Upper lobe of left lung (tissue), 6 donors: ENCODE data around the gene MYO3B. TPM values are rescaled to one million over a fixed set of nuclear protein-coding genes. Genes with fewer than 3 reads are reported as not detected.
"Not testable (repeated sequence)": the region's sequence is repeated elsewhere in the genome, so short reads cannot be mapped to it uniquely, and the experiment has no call there.

ENCODE experiments used
- ATAC-seq, 2 donors: fragments of 200-7000 bp; cut with Tn5 transposase; one replicate each; pipeline ENCODE4 v1.9.1; 2022; ENCODE audit warnings: mild to moderate bottlenecking in 2 of 2, moderate library complexity in 2 of 2; ENCODE audit not compliant: low FRiP score in 2 of 2
- DNase-seq, 2 donors: peaks; one replicate each; pipeline ENCODE4 v3.0.0-alpha.2; 2019 to 2020
- H3K27ac ChIP-seq, 4 donors: fragments of 200-600 bp; sonication (generic); one replicate each; pipeline ENCODE4 v1.5.1; 2016 to 2019
- H3K27me3 ChIP-seq, 4 donors: fragments of 200-600 bp; sonication (generic); one replicate each; pipeline ENCODE4 v1.5.1; 2017 to 2019
- H3K36me3 ChIP-seq, 4 donors: fragments of 200-600 bp; sonication (generic); one replicate each; pipeline ENCODE4 v1.5.1; 2016 to 2019
- H3K4me1 ChIP-seq, 4 donors: fragments of 200-600 bp; sonication (generic); one replicate each; pipeline ENCODE4 v1.5.1; 2018 to 2019
- H3K4me3 ChIP-seq, 4 donors: fragments of 200-600 bp; sonication (generic); one replicate each; pipeline ENCODE4 v1.5.1; 2017 to 2019; ENCODE audit warnings: mild to moderate bottlenecking in 2 of 4, moderate library complexity in 1 of 4
- H3K9me3 ChIP-seq, 4 donors: fragments of 200-600 bp; sonication (generic); one replicate each; pipeline ENCODE4 v1.5.1; 2018 to 2019
- EP300 ChIP-seq, 4 donors: sonication (generic); formaldehyde crosslinking; IDR thresholded peaks; one replicate each; pipeline ENCODE4 v1.5.1; 2017; ENCODE audit warnings: antibody characterized with exemption in 4 of 4, control low read depth in 2 of 4
- POLR2A ChIP-seq, 4 donors: fragments of 450-650 bp; IDR thresholded peaks; one replicate each; pipeline ENCODE4 v1.5.1; 2016 to 2017; ENCODE audit warnings: antibody characterized with exemption in 4 of 4, mild to moderate bottlenecking in 2 of 4
- POLR2AphosphoS5 ChIP-seq, 2 donors: sonication (generic); formaldehyde crosslinking; IDR thresholded peaks; one replicate each; pipeline ENCODE4 v1.5.1; 2017; ENCODE audit warnings: antibody characterized with exemption in 2 of 2
- WGBS, 2 donors: methylation state at CpG; one replicate each; pipeline ENCODE4 v1.1.5; 2017 to 2018; 5-methylcytosine and 5-hydroxymethylcytosine counted together
- total RNA-seq, 6 donors: library from RNA; depleted of rRNA in 4 of 6; stranded (reverse); fragments of >200 nt in 4 of 6; gene quantifications; one replicate each; pipeline versions ENCODE4 v1.1.0 to v1.2.1, GENCODE V29; 2016 to 2021
- TF ChIP-seq, protein P1 (sequence below), 6 experiments: fragments of 450-650 bp in 4 of 6; fragments of 200-600 bp in 2 of 6; sonication (generic) in 2 of 6; IDR thresholded peaks; one replicate each; pipeline ENCODE4 v1.5.1; 2016 to 2019; ENCODE audit warnings: antibody characterized with exemption in 6 of 6
- donor health status: DM: no; HTN: no; CAD: no; lungs with moderate emphysema.
- donor health status: DM: no; HTN: yes; CAD: no; lungs with severe emphysema.

The MYO3B gene
- total RNA-seq, 6 donors from 2014 or later, result 0.09 to 0.20 (median 0.13) TPM; not detected in 3

- Histone ChIP-seq H3K27ac (no peak overlapping the region), H3K27me3 (no peaks in the 10 kb centered on the region), H3K9me3 (no peaks in the 10 kb centered on the region), H3K36me3 (no peaks in the 10 kb centered on the region), H3K4me1 (no peaks in the 10 kb centered on the region), H3K4me3 (no peak overlapping the region)
- TF ChIP-seq, protein P1, sequence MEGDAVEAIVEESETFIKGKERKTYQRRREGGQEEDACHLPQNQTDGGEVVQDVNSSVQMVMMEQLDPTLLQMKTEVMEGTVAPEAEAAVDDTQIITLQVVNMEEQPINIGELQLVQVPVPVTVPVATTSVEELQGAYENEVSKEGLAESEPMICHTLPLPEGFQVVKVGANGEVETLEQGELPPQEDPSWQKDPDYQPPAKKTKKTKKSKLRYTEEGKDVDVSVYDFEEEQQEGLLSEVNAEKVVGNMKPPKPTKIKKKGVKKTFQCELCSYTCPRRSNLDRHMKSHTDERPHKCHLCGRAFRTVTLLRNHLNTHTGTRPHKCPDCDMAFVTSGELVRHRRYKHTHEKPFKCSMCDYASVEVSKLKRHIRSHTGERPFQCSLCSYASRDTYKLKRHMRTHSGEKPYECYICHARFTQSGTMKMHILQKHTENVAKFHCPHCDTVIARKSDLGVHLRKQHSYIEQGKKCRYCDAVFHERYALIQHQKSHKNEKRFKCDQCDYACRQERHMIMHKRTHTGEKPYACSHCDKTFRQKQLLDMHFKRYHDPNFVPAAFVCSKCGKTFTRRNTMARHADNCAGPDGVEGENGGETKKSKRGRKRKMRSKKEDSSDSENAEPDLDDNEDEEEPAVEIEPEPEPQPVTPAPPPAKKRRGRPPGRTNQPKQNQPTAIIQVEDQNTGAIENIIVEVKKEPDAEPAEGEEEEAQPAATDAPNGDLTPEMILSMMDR (IDR thresholded peaks at IDR 0.05), result no peak
- no peak for TF ChIP-seq EP300 (IDR thresholded peaks at IDR 0.05)
- TF ChIP-seq POLR2A (IDR thresholded peaks at IDR 0.05), result no peak
- no peak for TF ChIP-seq POLR2AphosphoS5 (IDR thresholded peaks at IDR 0.05)
- ATAC-seq (no peak), DNase-seq (no peak)
- 95 to 97% methylated on average over 2 of the region's 2 CpGs for WGBS, 2 donors
These were observed 492.7 kb downstream of the MYO3B start for GRCh38 chr2:170670651-170671050.

- WGBS, 2 donors, result 86 to 92% methylated on average over 9 of the region's 9 CpGs
- ATAC-seq, result no peak
These were observed 493.1 kb downstream of the MYO3B start for GRCh38 chr2:170671079-170671478.

DNA sequence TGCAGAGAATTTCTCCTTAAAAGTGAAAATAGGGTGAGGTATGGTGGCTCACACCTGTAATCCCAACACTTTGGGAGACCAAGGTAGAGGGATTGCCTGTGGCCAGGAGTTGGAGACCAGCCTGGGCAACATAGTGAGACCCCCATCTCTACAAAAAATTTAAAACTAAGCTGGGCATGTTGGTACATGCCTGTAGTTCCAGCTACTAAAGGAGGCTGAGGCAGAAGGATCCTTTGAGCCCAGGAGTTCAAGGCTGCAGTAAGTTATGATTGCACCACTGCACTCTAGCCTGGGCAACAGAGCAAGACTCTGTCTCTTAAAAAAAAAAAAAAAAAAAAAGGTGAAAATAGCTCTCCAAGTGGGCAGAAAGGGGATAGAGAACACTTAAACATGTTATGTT, 496.3 kb downstream of the MYO3B start:
- ATAC-seq, H3K9me3 ChIP-seq, H3K4me3 ChIP-seq, H3K36me3 ChIP-seq, DNase-seq, H3K27me3 ChIP-seq, H3K4me1 ChIP-seq, H3K27ac ChIP-seq: not testable (repeated sequence)

More at GRCh38 chr2:170671079-170671478, 493.1 kb downstream of the MYO3B start:
- TF ChIP-seq POLR2AphosphoS5 (IDR thresholded peaks at IDR 0.05) (no peak), EP300 (IDR thresholded peaks at IDR 0.05) (no peak), POLR2A (IDR thresholded peaks at IDR 0.05) (no peak)
- TF ChIP-seq, protein P1 (IDR thresholded peaks at IDR 0.05), result no peak
- H3K4me3 ChIP-seq, result no peak overlapping the region
- H3K9me3 ChIP-seq, result no peaks in the 10 kb centered on the region
- H3K36me3 ChIP-seq, result no peaks in the 10 kb centered on the region
- no peak for DNase-seq
- H3K27ac ChIP-seq, result no peak overlapping the region
- H3K27me3 ChIP-seq, result no peaks in the 10 kb centered on the region
- H3K4me1 ChIP-seq, result no peaks in the 10 kb centered on the region

DNA sequence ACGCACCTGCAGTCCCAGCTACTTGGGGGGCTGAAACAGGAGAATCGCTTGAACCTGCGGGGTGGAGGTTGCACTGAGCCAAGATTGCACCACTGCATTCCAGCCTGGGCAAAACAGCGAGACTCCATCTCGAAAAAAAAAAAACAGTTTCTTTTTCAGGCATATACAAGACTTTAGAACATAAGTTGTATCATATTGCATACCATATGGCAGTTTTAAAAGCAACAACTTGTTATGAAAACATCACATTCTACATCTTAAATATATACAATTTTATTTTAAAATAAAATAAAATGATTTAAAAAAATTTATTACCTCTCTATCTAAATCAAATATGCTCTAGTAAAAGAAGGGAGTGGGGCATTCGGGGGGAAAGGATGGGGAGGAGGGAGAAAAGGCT, 497.8 kb downstream of the MYO3B start:
- WGBS, 2 donors, result 89 to 92% methylated on average over 6 of the region's 6 CpGs
- Histone ChIP-seq H3K4me3 (no peak overlapping the region), H3K4me1 (no peaks in the 10 kb centered on the region), H3K36me3 (no peaks in the 10 kb centered on the region), H3K9me3 (no peaks in the 10 kb centered on the region), H3K27ac (no peak overlapping the region), H3K27me3 (no peaks in the 10 kb centered on the region)
- no peak for ATAC-seq
- DNase-seq, result no peak
- TF ChIP-seq, protein P1 (IDR thresholded peaks at IDR 0.05), result no peak
- no peak for TF ChIP-seq POLR2AphosphoS5 (IDR thresholded peaks at IDR 0.05)
- TF ChIP-seq EP300 (IDR thresholded peaks at IDR 0.05), result no peak
- TF ChIP-seq POLR2A (IDR thresholded peaks at IDR 0.05), result no peak

GRCh38 chr2:170679607-170680079, 501.7 kb downstream of the MYO3B start:
- Histone ChIP-seq H3K4me3 (peak overlapping the region in 1 of 4 donors; percentile 5), H3K4me1 (no peaks in the 10 kb centered on the region), H3K9me3 (no peaks in the 10 kb centered on the region), H3K27ac (peak overlapping the region in 1 of 4 donors; percentile 35), H3K27me3 (no peaks in the 10 kb centered on the region), H3K36me3 (no peaks in the 10 kb centered on the region)
- DNase-seq, result no peak
- no peak for ATAC-seq
- WGBS, 2 donors, result 33 to 47% methylated on average over 5 of the region's 5 CpGs
- no peak for TF ChIP-seq POLR2A (IDR thresholded peaks at IDR 0.05)
- no peak for TF ChIP-seq POLR2AphosphoS5 (IDR thresholded peaks at IDR 0.05)
- no peak for TF ChIP-seq EP300 (IDR thresholded peaks at IDR 0.05)
- TF ChIP-seq, protein P1 (IDR thresholded peaks at IDR 0.05), result no peak
